ENCODE results near the gene GHR.

DNA sequence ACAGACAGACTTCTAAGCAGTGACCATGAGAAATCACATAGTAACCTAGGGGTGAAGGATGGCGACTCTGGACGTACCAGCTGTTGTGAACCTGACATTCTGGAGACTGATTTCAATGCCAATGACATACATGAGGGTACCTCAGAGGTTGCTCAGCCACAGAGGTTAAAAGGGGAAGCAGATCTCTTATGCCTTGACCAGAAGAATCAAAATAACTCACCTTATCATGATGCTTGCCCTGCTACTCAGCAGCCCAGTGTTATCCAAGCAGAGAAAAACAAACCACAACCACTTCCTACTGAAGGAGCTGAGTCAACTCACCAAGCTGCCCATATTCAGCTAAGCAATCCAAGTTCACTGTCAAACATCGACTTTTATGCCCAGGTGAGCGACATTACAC, 295.4 kb downstream of the GHR start:
- TF ChIP-seq, protein P1, sequence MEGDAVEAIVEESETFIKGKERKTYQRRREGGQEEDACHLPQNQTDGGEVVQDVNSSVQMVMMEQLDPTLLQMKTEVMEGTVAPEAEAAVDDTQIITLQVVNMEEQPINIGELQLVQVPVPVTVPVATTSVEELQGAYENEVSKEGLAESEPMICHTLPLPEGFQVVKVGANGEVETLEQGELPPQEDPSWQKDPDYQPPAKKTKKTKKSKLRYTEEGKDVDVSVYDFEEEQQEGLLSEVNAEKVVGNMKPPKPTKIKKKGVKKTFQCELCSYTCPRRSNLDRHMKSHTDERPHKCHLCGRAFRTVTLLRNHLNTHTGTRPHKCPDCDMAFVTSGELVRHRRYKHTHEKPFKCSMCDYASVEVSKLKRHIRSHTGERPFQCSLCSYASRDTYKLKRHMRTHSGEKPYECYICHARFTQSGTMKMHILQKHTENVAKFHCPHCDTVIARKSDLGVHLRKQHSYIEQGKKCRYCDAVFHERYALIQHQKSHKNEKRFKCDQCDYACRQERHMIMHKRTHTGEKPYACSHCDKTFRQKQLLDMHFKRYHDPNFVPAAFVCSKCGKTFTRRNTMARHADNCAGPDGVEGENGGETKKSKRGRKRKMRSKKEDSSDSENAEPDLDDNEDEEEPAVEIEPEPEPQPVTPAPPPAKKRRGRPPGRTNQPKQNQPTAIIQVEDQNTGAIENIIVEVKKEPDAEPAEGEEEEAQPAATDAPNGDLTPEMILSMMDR (IDR thresholded peaks at IDR 0.05) = no peak
- no peak for TF ChIP-seq ZFX (IDR thresholded peaks at IDR 0.05; ENCODE audit: borderline replicate concordance)
